Panc1 (cell line): ENCODE data around the gene TSHZ1. TPM values are rescaled to one million over a fixed set of nuclear protein-coding genes. Genes with fewer than 3 reads are reported as not detected.

Experiments
- ATAC-seq: fragments of 200-7000 bp; cut with Tn5 transposase; 2 replicates; pipeline ENCODE4 v1.9.1; 2020; ENCODE audit warnings: mild to moderate bottlenecking, moderate library complexity
- BruUV-seq: library from RNA; stranded (reverse); fragments of 400-500 nt; replicated peaks from 2 replicates; lab custom pipeline; 2021; lab: Mats Ljungman, UMichigan
- CTCF ChIA-PET: fragments of 300-600 bp; sonication (Branson Sonifier 250); formaldehyde crosslinking; loops from one replicate; lab custom pipeline; 2022; ENCODE audit warnings: antibody characterized with exemption; lab: Charles Lee
- POLR2A ChIA-PET: fragments of 300-600 bp; sonication (Branson Sonifier 250); formaldehyde crosslinking; loops from one replicate; lab custom pipeline; 2022; ENCODE audit warnings: antibody characterized with exemption; lab: Charles Lee
- DNase-seq: peaks from one replicate; pipeline ENCODE4 v3.0.0-alpha.2; 2010; ENCODE audit warnings: low read depth, low spot score
- H3K27ac ChIP-seq: 2 replicates; pipeline ENCODE4 v1.5.1; 2011; ENCODE audit warnings: mild to moderate bottlenecking, low read length, inconsistent platforms
- H3K27me3 ChIP-seq: fragments of 200-500 bp; sonication (Bioruptor generic); 2 replicates; pipeline ENCODE4 v1.6.0; 2014; ENCODE audit warnings: low read length, inconsistent platforms; ENCODE audit not compliant: control insufficient read depth, insufficient read depth
- H3K36me3 ChIP-seq: fragments of 200-500 bp; sonication (Bioruptor generic); 2 replicates; pipeline ENCODE4 v1.5.1; 2014; ENCODE audit warnings: inconsistent platforms, mild to moderate bottlenecking, low read length, moderate library complexity; ENCODE audit not compliant: control insufficient read depth, insufficient read depth
- H3K4me1 ChIP-seq: 2 replicates; pipeline ENCODE4 v1.5.1; 2011; ENCODE audit warnings: inconsistent platforms, mild to moderate bottlenecking, low read length, moderate library complexity; ENCODE audit not compliant: control insufficient read depth, insufficient read depth
- H3K4me3 ChIP-seq, 2 experiments: 2 replicates each; pipeline ENCODE4 v1.5.1; 2011 to 2012; ENCODE audit warnings: low read depth in 2 of 2, low read length in 2 of 2, mild to moderate bottlenecking in 2 of 2, inconsistent platforms in 1 of 2, moderate library complexity in 1 of 2
- H3K9me3 ChIP-seq: fragments of 200-500 bp; sonication (Bioruptor generic); 2 replicates; pipeline ENCODE4 v1.5.1; 2014; ENCODE audit warnings: low read depth, mild to moderate bottlenecking, inconsistent platforms, low read length, moderate library complexity; ENCODE audit not compliant: control insufficient read depth, insufficient read depth
- POLR2AphosphoS5 ChIP-seq: IDR thresholded peaks from 2 replicates; pipeline ENCODE4 v1.6.1; 2012; ENCODE audit warnings: mild to moderate bottlenecking, low read depth, low read length, moderate library complexity
- SIN3A ChIP-seq: IDR thresholded peaks from 2 replicates; pipeline ENCODE4 v1.6.1; 2012; ENCODE audit warnings: low read depth, mild to moderate bottlenecking, low read length, moderate library complexity, borderline replicate concordance; ENCODE audit not compliant: insufficient read depth
- TCF7L2 ChIP-seq: IDR thresholded peaks from 2 replicates; pipeline ENCODE4 v1.6.1; 2011; ENCODE audit warnings: mild to moderate bottlenecking, low read depth, low read length, inconsistent platforms
- in situ Hi-C: cut with HindIII; loops from 2 replicates; pipeline ENCODE4 v1.10.0; 2016; ENCODE audit warnings: low sequenced_read_pairs, low pct_unique_long_range_greater_than_20kb
- intact Hi-C: fragments of 100-400 bp; cut with micrococcal nuclease; formaldehyde crosslinking; loops from one replicate; pipeline ENCODE4 v1.10.0; 2022; ENCODE audit not compliant: unreplicated experiment
- total RNA-seq: library from RNA; stranded (reverse); gene quantifications from one replicate; pipeline ENCODE4 v1.2.1, GENCODE V29; 2021; ENCODE audit not compliant: unreplicated experiment
- TF ChIP-seq, protein P1 (sequence below): fragments of 450-650 bp; IDR thresholded peaks from 2 replicates; pipeline ENCODE4 v1.5.1; 2017; ENCODE audit warnings: mild to moderate bottlenecking
- TF ChIP-seq, protein P2 (sequence below), 2 experiments: IDR thresholded peaks; 2 replicates each; pipeline ENCODE4 v1.6.1; 2011 to 2012; ENCODE audit warnings: low read depth in 2 of 2, control low read depth in 1 of 2, low read length in 1 of 2, mild to moderate bottlenecking in 1 of 2, moderate library complexity in 1 of 2; ENCODE audit not compliant: insufficient read depth in 1 of 2

Gene TSHZ1
- total RNA-seq, 1 experiment from 2014 or later = 10.0 TPM

DNA sequence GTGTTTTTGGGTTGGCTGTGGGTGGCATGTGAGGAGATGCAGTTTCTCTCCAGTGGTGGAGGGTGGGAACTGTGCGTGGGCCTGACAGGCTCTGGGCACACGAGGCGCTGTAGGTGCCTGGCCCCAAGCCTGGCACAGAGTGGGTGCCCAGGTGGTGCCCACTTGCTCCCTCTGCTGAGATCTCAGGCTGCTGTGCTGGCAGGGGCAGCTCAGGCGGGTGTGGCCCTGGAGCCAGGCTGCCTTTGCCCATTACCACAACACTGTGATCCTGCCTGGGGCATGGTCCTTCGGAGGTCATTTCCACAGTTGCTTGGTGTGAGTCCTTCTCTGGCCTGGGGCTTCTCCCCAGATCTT lies 20.4 kb downstream of the TSHZ1 start:
- TF ChIP-seq TCF7L2 = no peak
- TF ChIP-seq, protein P1, sequence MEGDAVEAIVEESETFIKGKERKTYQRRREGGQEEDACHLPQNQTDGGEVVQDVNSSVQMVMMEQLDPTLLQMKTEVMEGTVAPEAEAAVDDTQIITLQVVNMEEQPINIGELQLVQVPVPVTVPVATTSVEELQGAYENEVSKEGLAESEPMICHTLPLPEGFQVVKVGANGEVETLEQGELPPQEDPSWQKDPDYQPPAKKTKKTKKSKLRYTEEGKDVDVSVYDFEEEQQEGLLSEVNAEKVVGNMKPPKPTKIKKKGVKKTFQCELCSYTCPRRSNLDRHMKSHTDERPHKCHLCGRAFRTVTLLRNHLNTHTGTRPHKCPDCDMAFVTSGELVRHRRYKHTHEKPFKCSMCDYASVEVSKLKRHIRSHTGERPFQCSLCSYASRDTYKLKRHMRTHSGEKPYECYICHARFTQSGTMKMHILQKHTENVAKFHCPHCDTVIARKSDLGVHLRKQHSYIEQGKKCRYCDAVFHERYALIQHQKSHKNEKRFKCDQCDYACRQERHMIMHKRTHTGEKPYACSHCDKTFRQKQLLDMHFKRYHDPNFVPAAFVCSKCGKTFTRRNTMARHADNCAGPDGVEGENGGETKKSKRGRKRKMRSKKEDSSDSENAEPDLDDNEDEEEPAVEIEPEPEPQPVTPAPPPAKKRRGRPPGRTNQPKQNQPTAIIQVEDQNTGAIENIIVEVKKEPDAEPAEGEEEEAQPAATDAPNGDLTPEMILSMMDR = no peak
- TF ChIP-seq, protein P2, sequence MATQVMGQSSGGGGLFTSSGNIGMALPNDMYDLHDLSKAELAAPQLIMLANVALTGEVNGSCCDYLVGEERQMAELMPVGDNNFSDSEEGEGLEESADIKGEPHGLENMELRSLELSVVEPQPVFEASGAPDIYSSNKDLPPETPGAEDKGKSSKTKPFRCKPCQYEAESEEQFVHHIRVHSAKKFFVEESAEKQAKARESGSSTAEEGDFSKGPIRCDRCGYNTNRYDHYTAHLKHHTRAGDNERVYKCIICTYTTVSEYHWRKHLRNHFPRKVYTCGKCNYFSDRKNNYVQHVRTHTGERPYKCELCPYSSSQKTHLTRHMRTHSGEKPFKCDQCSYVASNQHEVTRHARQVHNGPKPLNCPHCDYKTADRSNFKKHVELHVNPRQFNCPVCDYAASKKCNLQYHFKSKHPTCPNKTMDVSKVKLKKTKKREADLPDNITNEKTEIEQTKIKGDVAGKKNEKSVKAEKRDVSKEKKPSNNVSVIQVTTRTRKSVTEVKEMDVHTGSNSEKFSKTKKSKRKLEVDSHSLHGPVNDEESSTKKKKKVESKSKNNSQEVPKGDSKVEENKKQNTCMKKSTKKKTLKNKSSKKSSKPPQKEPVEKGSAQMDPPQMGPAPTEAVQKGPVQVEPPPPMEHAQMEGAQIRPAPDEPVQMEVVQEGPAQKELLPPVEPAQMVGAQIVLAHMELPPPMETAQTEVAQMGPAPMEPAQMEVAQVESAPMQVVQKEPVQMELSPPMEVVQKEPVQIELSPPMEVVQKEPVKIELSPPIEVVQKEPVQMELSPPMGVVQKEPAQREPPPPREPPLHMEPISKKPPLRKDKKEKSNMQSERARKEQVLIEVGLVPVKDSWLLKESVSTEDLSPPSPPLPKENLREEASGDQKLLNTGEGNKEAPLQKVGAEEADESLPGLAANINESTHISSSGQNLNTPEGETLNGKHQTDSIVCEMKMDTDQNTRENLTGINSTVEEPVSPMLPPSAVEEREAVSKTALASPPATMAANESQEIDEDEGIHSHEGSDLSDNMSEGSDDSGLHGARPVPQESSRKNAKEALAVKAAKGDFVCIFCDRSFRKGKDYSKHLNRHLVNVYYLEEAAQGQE (IDR thresholded peaks at IDR 0.05; ENCODE audit: insufficient read depth in 1 of 2, low read depth in 2 of 2, low read length in 1 of 2) = no peak
- TF ChIP-seq POLR2AphosphoS5 = no peak
- no peak for TF ChIP-seq SIN3A
- Histone ChIP-seq H3K4me3 (no peak overlapping the region), H3K36me3 (no peaks in the 10 kb centered on the region), H3K9me3 (no peaks in the 10 kb centered on the region), H3K27ac (no peak overlapping the region), H3K27me3 (no peaks in the 10 kb centered on the region), H3K4me1 (no peaks in the 10 kb centered on the region)
- DNase-seq (no peak), ATAC-seq (0 out of 2 replicates have a peak, but pooled peaks have one; percentile 42)
- intact Hi-C loops = no loop called here
- ChIA-PET POLR2A (no interaction called here), CTCF (no interaction called here)
- no TSS peak for BruUV-seq
- in situ Hi-C loops = no loop called here

DNA sequence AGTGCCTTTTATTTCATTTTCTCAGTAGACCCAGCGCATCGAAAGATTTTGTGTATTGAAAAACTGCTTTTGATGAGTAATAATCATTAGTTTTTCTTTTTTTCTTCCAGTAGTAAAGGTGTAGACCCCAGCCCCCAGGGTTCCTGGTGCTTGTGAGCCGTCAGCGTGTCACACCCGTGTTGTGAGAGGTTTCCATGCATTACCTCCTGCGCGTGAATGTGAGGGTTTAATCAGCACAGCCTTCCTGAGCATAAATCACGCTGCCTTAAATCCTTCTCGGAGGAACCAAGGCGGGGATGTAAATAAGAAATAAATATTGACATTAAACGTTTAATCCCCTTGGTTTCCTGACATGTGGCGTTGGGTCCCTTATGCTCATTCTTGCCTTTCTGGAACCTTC lies 24.3 kb downstream of the TSHZ1 start:
- no peak for DNase-seq
- CTCF ChIA-PET = no interaction called here

More for the DNA sequence above, 24.3 kb downstream of the TSHZ1 start:
- BruUV-seq = no TSS peak
- H3K27ac ChIP-seq = no peak overlapping the region
- in situ Hi-C loops (no loop called here), intact Hi-C loops (no loop called here)
- no peak overlapping the region for H3K4me3 ChIP-seq
- no peaks in the 10 kb centered on the region for H3K27me3 ChIP-seq
- no peak for TF ChIP-seq SIN3A
- no peak for TF ChIP-seq TCF7L2
- TF ChIP-seq POLR2AphosphoS5 = no peak
- TF ChIP-seq, protein P1 = no peak
- TF ChIP-seq, protein P2 (IDR thresholded peaks at IDR 0.05; ENCODE audit: insufficient read depth in 1 of 2, low read depth in 2 of 2, low read length in 1 of 2) = no peak
- H3K9me3 ChIP-seq = no peaks in the 10 kb centered on the region
- no peaks in the 10 kb centered on the region for H3K4me1 ChIP-seq
- H3K36me3 ChIP-seq = no peaks in the 10 kb centered on the region
- ATAC-seq = no peak
- POLR2A ChIA-PET = no interaction called here
